ENCODE results near the gene ATP6V0A4.

ATP6V0A4 gene

DNA sequence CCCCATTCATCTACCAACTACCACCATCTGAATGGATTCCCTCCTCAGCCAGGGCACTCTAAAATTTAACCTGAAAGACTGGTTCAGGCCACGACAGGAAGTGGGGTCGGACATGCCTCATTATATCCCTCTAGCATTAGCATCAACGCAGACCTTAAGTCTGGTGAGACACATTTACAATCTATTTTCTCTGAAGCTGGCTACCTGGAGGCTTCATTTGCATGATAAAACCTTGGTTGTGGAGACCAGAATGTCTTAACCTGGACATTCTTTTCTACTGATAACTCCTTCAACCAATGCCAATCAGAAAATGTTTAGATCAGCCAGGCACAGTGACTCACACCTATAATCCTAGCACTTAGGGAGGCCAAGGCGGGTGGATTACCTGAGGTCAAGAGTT, 139.1 kb downstream of the ATP6V0A4 start:
- peaks cover 13% of the 10 kb centered on the region for H3K27me3 ChIP-seq
- H3K9me3 ChIP-seq = no peaks in the 10 kb centered on the region
- TF ChIP-seq, protein P1, sequence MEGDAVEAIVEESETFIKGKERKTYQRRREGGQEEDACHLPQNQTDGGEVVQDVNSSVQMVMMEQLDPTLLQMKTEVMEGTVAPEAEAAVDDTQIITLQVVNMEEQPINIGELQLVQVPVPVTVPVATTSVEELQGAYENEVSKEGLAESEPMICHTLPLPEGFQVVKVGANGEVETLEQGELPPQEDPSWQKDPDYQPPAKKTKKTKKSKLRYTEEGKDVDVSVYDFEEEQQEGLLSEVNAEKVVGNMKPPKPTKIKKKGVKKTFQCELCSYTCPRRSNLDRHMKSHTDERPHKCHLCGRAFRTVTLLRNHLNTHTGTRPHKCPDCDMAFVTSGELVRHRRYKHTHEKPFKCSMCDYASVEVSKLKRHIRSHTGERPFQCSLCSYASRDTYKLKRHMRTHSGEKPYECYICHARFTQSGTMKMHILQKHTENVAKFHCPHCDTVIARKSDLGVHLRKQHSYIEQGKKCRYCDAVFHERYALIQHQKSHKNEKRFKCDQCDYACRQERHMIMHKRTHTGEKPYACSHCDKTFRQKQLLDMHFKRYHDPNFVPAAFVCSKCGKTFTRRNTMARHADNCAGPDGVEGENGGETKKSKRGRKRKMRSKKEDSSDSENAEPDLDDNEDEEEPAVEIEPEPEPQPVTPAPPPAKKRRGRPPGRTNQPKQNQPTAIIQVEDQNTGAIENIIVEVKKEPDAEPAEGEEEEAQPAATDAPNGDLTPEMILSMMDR (IDR thresholded peaks at IDR 0.05) = no peak
- H3K27ac ChIP-seq = no peak overlapping the region
- no peak overlapping the region for H3K4me3 ChIP-seq (ENCODE audit: low read depth in 1 of 2, low read length in 1 of 2)
- H3K36me3 ChIP-seq = no peaks in the 10 kb centered on the region
- H3K4me1 ChIP-seq (ENCODE audit: control insufficient read depth in 1 of 2, insufficient read depth in 1 of 2, low read depth in 1 of 2, low read length in 1 of 2) = no peaks in the 10 kb centered on the region

DNA sequence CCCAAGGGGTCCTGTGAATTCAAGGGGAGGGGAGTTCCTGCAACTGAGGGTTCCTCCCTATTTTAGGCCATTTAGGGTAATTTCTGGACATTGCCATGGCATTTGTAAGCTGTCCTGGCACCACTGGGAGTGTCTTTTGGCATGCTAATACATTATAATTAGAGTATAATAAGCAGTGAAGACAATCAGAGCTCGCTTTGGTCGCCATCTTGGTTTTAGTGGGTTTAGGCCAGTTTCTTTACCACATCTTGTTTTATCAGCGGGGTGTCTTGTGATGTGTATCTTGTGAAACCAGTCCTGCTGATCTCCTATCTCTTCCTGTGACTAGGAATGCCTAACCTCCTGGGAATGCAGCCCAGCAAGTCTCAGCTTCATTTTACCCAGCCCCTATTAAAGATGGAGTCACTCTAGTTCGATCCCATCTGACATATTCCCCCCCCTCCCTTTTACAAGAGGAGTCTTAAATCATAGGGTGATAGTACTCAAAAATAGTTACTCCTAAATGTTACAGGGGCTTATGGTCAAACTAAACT, 140.1 kb downstream of the ATP6V0A4 start:
- no peak overlapping the region for H3K27ac ChIP-seq
- TF ChIP-seq, protein P1 (IDR thresholded peaks at IDR 0.05) = no peak
- H3K9me3 ChIP-seq = no peaks in the 10 kb centered on the region
- H3K27me3 ChIP-seq = peaks cover 4% of the 10 kb centered on the region
- no peaks in the 10 kb centered on the region for H3K4me1 ChIP-seq (ENCODE audit: control insufficient read depth in 1 of 2, insufficient read depth in 1 of 2, low read depth in 1 of 2, low read length in 1 of 2)
- no peak overlapping the region for H3K4me3 ChIP-seq (ENCODE audit: low read depth in 1 of 2, low read length in 1 of 2)
- no peaks in the 10 kb centered on the region for H3K36me3 ChIP-seq

DNA sequence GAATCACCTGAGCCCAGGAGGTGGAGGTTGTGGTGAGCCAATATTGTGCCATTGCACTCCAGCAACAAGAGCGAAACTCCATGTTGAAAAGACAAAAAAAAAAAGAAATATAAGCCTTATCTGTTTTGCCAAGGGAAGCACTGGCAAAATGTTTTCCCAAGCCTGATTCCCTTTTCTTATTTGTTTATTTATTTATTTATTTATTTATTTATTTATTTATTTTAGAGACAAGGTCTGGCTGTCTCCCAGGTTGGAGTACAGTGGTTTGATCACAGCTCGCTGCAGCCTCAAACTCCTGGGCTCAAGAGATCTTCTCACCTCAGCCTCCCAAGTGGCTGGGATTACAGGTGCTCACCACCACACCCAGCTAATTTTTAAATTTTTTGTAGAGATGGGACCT, 141.0 kb downstream of the ATP6V0A4 start:
- TF ChIP-seq, protein P1 (IDR thresholded peaks at IDR 0.05) = no peak
- Histone ChIP-seq H3K9me3 (no peaks in the 10 kb centered on the region), H3K4me3 (ENCODE audit: low read depth in 1 of 2, low read length in 1 of 2) (no peak overlapping the region), H3K4me1 (ENCODE audit: control insufficient read depth in 1 of 2, insufficient read depth in 1 of 2, low read depth in 1 of 2, low read length in 1 of 2) (no peaks in the 10 kb centered on the region), H3K27ac (no peak overlapping the region), H3K36me3 (no peaks in the 10 kb centered on the region), H3K27me3 (no peaks in the 10 kb centered on the region)

Data from neutrophil (primary cell).